Calu3 (cell line): ENCODE measurements around the gene HIVEP3. TPM values are rescaled to one million over a fixed set of nuclear protein-coding genes. Genes with fewer than 3 reads are reported as not detected.
A peak's percentile ranks its signal among the peaks of the same experiment; 100 is the strongest.

Experiments
- BruUV-seq: library from RNA; stranded (reverse); fragments of 400-500 nt; replicated peaks from 2 replicates; lab custom pipeline; 2021; lab: Mats Ljungman, UMichigan
- CTCF ChIA-PET: fragments of 300-600 bp; sonication (Branson Sonifier 250); formaldehyde crosslinking; loops from one replicate; lab custom pipeline; 2022; ENCODE audit warnings: antibody characterized with exemption; lab: Charles Lee
- DNase-seq: peaks from one replicate; pipeline ENCODE4 v3.0.0; 2022
- H3K27ac Mint-ChIP-seq: one replicate; pipeline ENCODE4 v1.8.0; 2022; ENCODE audit warnings: mixed read lengths; ENCODE audit not compliant: unreplicated experiment
- H3K27me3 Mint-ChIP-seq: one replicate; pipeline ENCODE4 v1.8.0; 2022; ENCODE audit warnings: mixed read lengths; ENCODE audit not compliant: unreplicated experiment
- H3K36me3 Mint-ChIP-seq: one replicate; pipeline ENCODE4 v1.8.0; 2022; ENCODE audit warnings: mild to moderate bottlenecking, moderate library complexity, mixed read lengths; ENCODE audit not compliant: insufficient read depth, unreplicated experiment
- H3K4me1 Mint-ChIP-seq: one replicate; pipeline ENCODE4 v1.8.0; 2022; ENCODE audit warnings: mild to moderate bottlenecking, low read depth, mixed read lengths; ENCODE audit not compliant: unreplicated experiment
- H3K4me3 Mint-ChIP-seq: one replicate; pipeline ENCODE4 v1.8.0; 2022; ENCODE audit warnings: mild to moderate bottlenecking, low read depth, moderate library complexity, mixed read lengths; ENCODE audit not compliant: unreplicated experiment
- H3K9me3 Mint-ChIP-seq: one replicate; pipeline ENCODE4 v1.8.0; 2022; ENCODE audit warnings: low read depth, mixed read lengths; ENCODE audit not compliant: unreplicated experiment
- CTCF ChIP-seq: fragments of 200-600 bp; IDR thresholded peaks from one replicate; pipeline ENCODE4 v1.8.0; 2022; ENCODE audit warnings: antibody characterized with exemption; ENCODE audit not compliant: unreplicated experiment
- intact Hi-C: fragments of 100-400 bp; cut with micrococcal nuclease; formaldehyde crosslinking; loops from one replicate; pipeline ENCODE4 v1.10.0; 2022; ENCODE audit not compliant: unreplicated experiment
- total RNA-seq: library from RNA; stranded (reverse); gene quantifications from 2 replicates; pipeline ENCODE4 v1.2.3, GENCODE V29; 2022

HIVEP3 gene
- total RNA-seq, 1 experiment from 2014 or later: 9.0 TPM

- Mint-ChIP-seq H3K27me3 (peaks cover 14% of the 10 kb centered on the region), H3K9me3 (peaks cover 5% of the 10 kb centered on the region), H3K27ac (no peak overlapping the region), H3K36me3 (no peaks in the 10 kb centered on the region), H3K4me3 (no peak overlapping the region), H3K4me1 (peaks cover 44% of the 10 kb centered on the region)
- no peak for DNase-seq
- BruUV-seq: no TSS peak
- no peak for TF ChIP-seq CTCF
- intact Hi-C loops: no loop called here
- CTCF ChIA-PET: interaction anchor here (1.0 to 4.0 kb wide), 3 partner anchors 11 to 53 kb away, joined by 3 to 30 read pairs (median 20); no protein-coding TSS in a partner anchor
Observed at GRCh38 chr1:41486053-41486370, 432.7 kb downstream of the HIVEP3 start.

- peak; percentile 37 for DNase-seq
- H3K27me3 Mint-ChIP-seq: peaks cover 14% of the 10 kb centered on the region
- no peak overlapping the region for H3K27ac Mint-ChIP-seq
- intact Hi-C loops: no loop called here
- CTCF ChIA-PET: interaction anchor here (1.0 to 4.0 kb wide), 3 partner anchors 11 to 53 kb away, joined by 3 to 30 read pairs (median 20); no protein-coding TSS in a partner anchor
- no TSS peak for BruUV-seq
- peaks cover 5% of the 10 kb centered on the region for H3K9me3 Mint-ChIP-seq
- H3K4me3 Mint-ChIP-seq: no peak overlapping the region
- no peak for TF ChIP-seq CTCF
- peaks cover 44% of the 10 kb centered on the region for H3K4me1 Mint-ChIP-seq
- no peaks in the 10 kb centered on the region for H3K36me3 Mint-ChIP-seq
Observed at GRCh38 chr1:41485605-41486004, 433.1 kb downstream of the HIVEP3 start.

GRCh38 chr1:41484402-41485241 is 434.1 kb downstream of the HIVEP3 start, which contains the start of gene EDN2:
EDN2 (minus strand) TSS chr1:41484683; CDS start chr1:41484601, 82 bp downstream.
- Mint-ChIP-seq H3K36me3 (no peaks in the 10 kb centered on the region), H3K4me1 (peaks cover 44% of the 10 kb centered on the region), H3K4me3 (peak within 1 kb of the TSS; percentile 53), H3K9me3 (peaks cover under 1% of the 10 kb centered on the region), H3K27ac (no peak within 1 kb of the TSS), H3K27me3 (peaks cover 6% of the 10 kb centered on the region)
- no TSS peak for BruUV-seq
- no peak for TF ChIP-seq CTCF
- CTCF ChIA-PET: interaction anchor here (0.6 to 4.0 kb wide), 11 partner anchors 8 to 143 kb away, joined by 3 to 30 read pairs (median 3); no protein-coding TSS in a partner anchor
- intact Hi-C loops: no loop called here
- peak; percentile 76 for DNase-seq

DNA sequence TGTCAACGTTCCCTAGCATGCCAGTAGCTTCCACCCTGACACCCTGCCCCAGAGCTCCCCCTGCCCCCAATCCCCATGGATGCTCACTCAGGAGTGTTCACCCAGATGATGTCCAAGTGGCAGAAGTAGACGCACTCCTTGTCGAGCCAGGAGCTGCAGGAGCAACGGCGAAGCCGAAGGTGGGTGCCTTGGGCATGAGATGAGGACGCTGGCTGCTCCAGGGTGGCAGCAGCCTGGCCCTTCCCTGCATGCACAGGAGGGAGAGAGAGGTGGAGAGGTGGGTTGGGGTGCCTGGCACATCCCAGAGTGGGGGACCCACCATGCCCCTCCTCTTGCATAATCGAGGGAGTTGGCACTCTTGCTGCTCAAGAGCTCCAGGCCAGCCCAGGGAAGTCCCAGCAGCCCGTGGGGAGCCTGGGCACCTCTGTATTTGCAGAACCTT is 434.7 kb downstream of the HIVEP3 start:
- peaks cover 44% of the 10 kb centered on the region for H3K4me1 Mint-ChIP-seq
- no peaks in the 10 kb centered on the region for H3K36me3 Mint-ChIP-seq
- no TSS peak for BruUV-seq
- H3K9me3 Mint-ChIP-seq: no peaks in the 10 kb centered on the region
- no peak for DNase-seq
- CTCF ChIA-PET: interaction anchor here (0.5 to 4.0 kb wide), 12 partner anchors 9 to 142 kb away, joined by 3 to 30 read pairs (median 3); partner anchors contain the start of gene FOXO6
- H3K4me3 Mint-ChIP-seq: peak overlapping the region; percentile 53
- no peaks in the 10 kb centered on the region for H3K27me3 Mint-ChIP-seq
- TF ChIP-seq CTCF: peak; percentile 51
- H3K27ac Mint-ChIP-seq: no peak overlapping the region
- intact Hi-C loops: no loop called here
